ENCODE results near the gene ZNF280A. TPM values are rescaled to one million over a fixed set of nuclear protein-coding genes. Genes with fewer than 3 reads are reported as not detected.

ZNF280A gene
- total and polyA plus RNA-seq, 10 donors = 0.51 TPM; not detected in 9

DNA sequence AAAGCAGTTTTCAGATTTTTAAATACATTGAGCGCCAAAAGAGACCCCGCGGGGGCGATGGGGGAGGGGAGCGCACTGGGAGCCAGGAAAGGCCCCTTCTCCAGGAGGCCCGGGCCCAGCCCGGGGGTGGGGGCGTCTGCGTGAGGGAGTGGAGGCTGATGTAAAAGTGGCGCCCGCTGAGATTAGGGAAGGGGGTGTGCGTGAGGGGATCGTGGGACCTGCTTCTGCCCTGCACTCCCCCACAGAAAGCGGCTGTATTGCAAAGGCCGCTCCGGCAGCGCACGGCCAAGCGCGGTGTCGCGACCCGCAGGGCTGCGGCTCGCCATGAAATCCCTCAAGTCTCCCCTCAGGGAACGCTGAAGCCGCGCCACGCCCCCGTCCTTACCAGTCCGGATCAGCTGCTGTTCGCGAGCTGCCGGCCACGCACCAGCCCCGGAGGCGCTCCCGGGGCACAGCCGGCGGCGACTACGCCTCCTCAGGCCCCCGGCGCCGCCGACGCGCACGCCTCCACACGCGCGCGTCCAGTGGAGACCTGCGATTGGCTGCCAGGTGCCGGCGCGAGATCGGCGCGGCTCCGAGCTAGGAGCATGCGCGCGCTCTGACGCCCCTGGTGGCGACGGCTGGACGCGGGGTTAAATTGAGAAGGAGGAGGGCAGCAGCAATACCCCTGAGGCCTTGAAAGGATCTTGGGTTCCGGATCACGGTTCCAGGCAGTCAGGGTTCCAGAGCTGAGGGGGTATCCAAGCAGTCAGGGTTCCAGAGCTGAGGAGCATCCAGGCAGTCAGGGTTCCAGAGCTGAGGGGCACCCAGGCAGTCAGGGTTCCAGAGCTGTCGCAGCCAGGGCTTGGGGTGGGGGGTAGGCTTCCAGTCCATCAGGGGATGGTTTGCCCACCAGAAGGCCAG is 11.5 kb downstream of the ZNF280A start, which contains the start of gene ZNF280B:
Gene ZNF280B, minus strand, starts transcription at position 469 of the 903 bp plus-strand sequence. CDS start 19,344 bp downstream, outside the sequence.
- Histone ChIP-seq H3K9me3 (peaks cover 0 to 23% (median 21%) of the 10 kb centered on the region in 8 donors), H3K36me3 (peaks cover 0 to 23% (median 3%) of the 10 kb centered on the region in 6 donors), H3K4me3 (peak within 1 kb of the TSS; percentile 45 to 79 (median 58)), H3K27ac (peak within 1 kb of the TSS in 3 of 8 donors; percentile 0 to 35 (median 8)), H3K27me3 (replicated peaks in 1 of 7) (peaks cover 0 to 9% (median 0%) of the 10 kb centered on the region in 7 donors), H3K4me1 (peaks cover 0 to 23% (median 14%) of the 10 kb centered on the region in 6 donors)
- WGBS, 5 donors = 3 to 7% (median 3%) methylated on average over 18 to 72 of the region's 72 CpGs
- TF ChIP-seq POLR2AphosphoS5 (IDR thresholded peaks at IDR 0.05) (peak; percentile 65 to 75 (median 68)), POLR2A (IDR thresholded peaks at IDR 0.05) (no peak)
- TF ChIP-seq, protein P1, sequence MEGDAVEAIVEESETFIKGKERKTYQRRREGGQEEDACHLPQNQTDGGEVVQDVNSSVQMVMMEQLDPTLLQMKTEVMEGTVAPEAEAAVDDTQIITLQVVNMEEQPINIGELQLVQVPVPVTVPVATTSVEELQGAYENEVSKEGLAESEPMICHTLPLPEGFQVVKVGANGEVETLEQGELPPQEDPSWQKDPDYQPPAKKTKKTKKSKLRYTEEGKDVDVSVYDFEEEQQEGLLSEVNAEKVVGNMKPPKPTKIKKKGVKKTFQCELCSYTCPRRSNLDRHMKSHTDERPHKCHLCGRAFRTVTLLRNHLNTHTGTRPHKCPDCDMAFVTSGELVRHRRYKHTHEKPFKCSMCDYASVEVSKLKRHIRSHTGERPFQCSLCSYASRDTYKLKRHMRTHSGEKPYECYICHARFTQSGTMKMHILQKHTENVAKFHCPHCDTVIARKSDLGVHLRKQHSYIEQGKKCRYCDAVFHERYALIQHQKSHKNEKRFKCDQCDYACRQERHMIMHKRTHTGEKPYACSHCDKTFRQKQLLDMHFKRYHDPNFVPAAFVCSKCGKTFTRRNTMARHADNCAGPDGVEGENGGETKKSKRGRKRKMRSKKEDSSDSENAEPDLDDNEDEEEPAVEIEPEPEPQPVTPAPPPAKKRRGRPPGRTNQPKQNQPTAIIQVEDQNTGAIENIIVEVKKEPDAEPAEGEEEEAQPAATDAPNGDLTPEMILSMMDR (IDR thresholded peaks at IDR 0.05 in 8 of 11, conservative IDR thresholded peaks at IDR 0.05 in 3 of 11) = peak; percentile 41 to 73 (median 68)
- intact Hi-C loops (cut with DNase I; ENCODE audit: low total_unique reads) = no loop called here
- peak; percentile 93 for DNase-seq

DNA sequence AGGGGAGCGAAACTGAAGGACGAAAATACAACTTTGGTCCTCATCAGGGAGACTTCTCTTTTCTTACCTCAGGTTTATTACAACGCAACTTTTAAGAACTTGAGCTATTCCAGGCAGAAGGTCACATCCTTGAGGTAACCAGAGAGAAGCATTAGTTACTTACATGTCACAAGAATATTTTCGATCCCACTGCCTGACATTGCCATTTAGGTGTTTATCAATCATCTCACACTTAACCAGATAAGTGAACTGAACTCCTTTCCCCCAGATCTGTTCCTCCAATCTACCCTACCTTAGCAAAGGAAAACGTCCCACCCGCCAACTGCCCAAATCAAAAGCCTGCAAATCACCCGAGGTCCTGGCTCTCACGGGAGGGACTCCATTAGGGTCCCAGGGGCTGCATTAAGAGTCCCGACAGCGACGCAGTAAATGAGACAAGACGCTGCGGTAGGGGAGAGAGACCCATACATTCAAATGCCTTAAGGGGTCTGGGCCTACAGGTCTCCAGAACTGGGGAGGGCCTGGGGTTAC is 12.3 kb downstream of the ZNF280A start:
- intact Hi-C loops (cut with DNase I; ENCODE audit: low total_unique reads) = no loop called here
- Histone ChIP-seq H3K27me3 (replicated peaks in 1 of 7) (peaks cover 0 to 2% (median 0%) of the 10 kb centered on the region in 7 donors), H3K4me1 (peaks cover 0 to 23% (median 14%) of the 10 kb centered on the region in 6 donors), H3K4me3 (peak overlapping the region; percentile 45 to 79 (median 58)), H3K36me3 (peaks cover 0 to 30% (median 4%) of the 10 kb centered on the region in 6 donors), H3K27ac (no peak overlapping the region), H3K9me3 (peaks cover 0 to 23% (median 21%) of the 10 kb centered on the region in 8 donors)
- WGBS, 5 donors = 30 to 42% (median 33%) methylated on average over 13 of the region's 13 CpGs
- no peak for DNase-seq
- TF ChIP-seq POLR2AphosphoS5 (IDR thresholded peaks at IDR 0.05) = no peak
- TF ChIP-seq POLR2A (IDR thresholded peaks at IDR 0.05) = no peak
- TF ChIP-seq, protein P1 (IDR thresholded peaks at IDR 0.05 in 8 of 11, conservative IDR thresholded peaks at IDR 0.05 in 3 of 11) = no peak

DNA sequence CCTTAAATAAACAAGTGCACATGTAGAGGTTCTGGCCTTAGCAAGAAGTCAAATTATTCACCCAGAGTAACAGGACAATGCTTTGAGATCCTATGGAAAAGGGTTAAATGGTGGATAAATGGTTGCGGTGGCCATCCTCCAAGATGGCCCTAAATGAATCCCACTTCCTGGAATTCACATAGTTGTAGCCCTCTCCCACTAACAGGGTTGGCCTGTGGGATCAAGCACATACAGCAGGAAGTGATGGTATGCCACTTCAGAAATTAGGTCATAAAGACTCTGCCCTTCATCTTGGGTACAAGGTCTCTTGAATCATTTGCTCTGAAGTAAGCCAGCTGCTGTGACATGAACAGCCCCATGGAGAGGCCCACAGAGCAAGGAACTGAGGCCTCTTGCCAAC is 13.3 kb downstream of the ZNF280A start:
- 80 to 100% (median 91%) methylated on average over 1 of the region's 1 CpG for WGBS, 5 donors

More for the DNA sequence above, 13.3 kb downstream of the ZNF280A start:
- peaks cover 0 to 41% (median 4%) of the 10 kb centered on the region in 6 donors for H3K36me3 ChIP-seq
- peaks cover 0 to 23% (median 14%) of the 10 kb centered on the region in 6 donors for H3K4me1 ChIP-seq
- H3K27ac ChIP-seq = no peak overlapping the region
- peaks cover 0 to 23% (median 21%) of the 10 kb centered on the region in 8 donors for H3K9me3 ChIP-seq
- H3K4me3 ChIP-seq = no peak overlapping the region
- TF ChIP-seq POLR2A (IDR thresholded peaks at IDR 0.05) = no peak
- TF ChIP-seq POLR2AphosphoS5 (IDR thresholded peaks at IDR 0.05) = no peak
- TF ChIP-seq, protein P1 (IDR thresholded peaks at IDR 0.05 in 8 of 11, conservative IDR thresholded peaks at IDR 0.05 in 3 of 11) = no peak
- intact Hi-C loops (cut with DNase I; ENCODE audit: low total_unique reads) = no loop called here
- no peak for DNase-seq
- H3K27me3 ChIP-seq (replicated peaks in 1 of 7) = no peaks in the 10 kb centered on the region
